Activated CD8-positive, alpha-beta memory T cell treated with anti-CD3 and anti-CD28 coated beads, Interleukin-2, amount 10 ng/mL, durations not matched to agents 7 days and 5 days (primary cell): ENCODE measurements around the gene CDH26. TPM values are rescaled to one million over a fixed set of nuclear protein-coding genes. Genes with fewer than 3 reads are reported as not detected.

Experiments
- ATAC-seq: fragments of 150-1000 bp; cut with Tn5 transposase; one replicate; pipeline ENCODE4 v1.10.0; 2021; ENCODE audit warnings: moderate library complexity
- CTCF ChIA-PET: fragments of 350-600 bp; sonication (Branson Sonifier 250); formaldehyde crosslinking; loops from one replicate; lab custom pipeline; 2021; ENCODE audit warnings: antibody characterized with exemption; lab: Charles Lee
- DNase-seq: peaks from one replicate; pipeline ENCODE4 v3.0.0-alpha.2; 2020
- H3K27ac Mint-ChIP-seq: one replicate; pipeline ENCODE4 v1.8.0; 2021; ENCODE audit warnings: mild to moderate bottlenecking, mixed read lengths
- H3K27me3 Mint-ChIP-seq: one replicate; pipeline ENCODE4 v1.8.0; 2021; ENCODE audit warnings: mixed read lengths
- H3K36me3 Mint-ChIP-seq: one replicate; pipeline ENCODE4 v1.8.0; 2021; ENCODE audit warnings: mild to moderate bottlenecking, mixed read lengths
- H3K4me1 Mint-ChIP-seq: one replicate; pipeline ENCODE4 v1.8.0; 2021; ENCODE audit warnings: mixed read lengths
- H3K4me3 Mint-ChIP-seq: one replicate; pipeline ENCODE4 v1.8.0; 2021; ENCODE audit warnings: mild to moderate bottlenecking, moderate library complexity, mixed read lengths
- H3K9me3 Mint-ChIP-seq: one replicate; pipeline ENCODE4 v1.8.0; 2022; ENCODE audit warnings: low read depth, mixed read lengths
- total RNA-seq, 2 experiments: library from RNA; stranded (reverse); gene quantifications; one replicate each; pipeline ENCODE4 v1.2.3, GENCODE V29; 2021

The CDH26 gene
- total RNA-seq, 2 experiments from 2014 or later = 0.42 to 1.5 TPM

- Mint-ChIP-seq H3K27ac (no peak overlapping the region), H3K4me3 (no peak overlapping the region), H3K9me3 (no peaks in the 10 kb centered on the region), H3K27me3 (peaks cover 26% of the 10 kb centered on the region), H3K36me3 (no peaks in the 10 kb centered on the region), H3K4me1 (peaks cover 9% of the 10 kb centered on the region)
- ATAC-seq (no peak), DNase-seq (no peak)
- CTCF ChIA-PET = interaction anchor here (1.0 to 1.2 kb wide), 2 partner anchors 94 to 103 kb away, joined by 3 read pairs; no protein-coding TSS in a partner anchor
Observed at GRCh38 chr20:60050193-60050947, 92.1 kb downstream of the CDH26 start.

GRCh38 chr20:60051911-60052310 is 93.7 kb downstream of the CDH26 start:
- DNase-seq = no peak
- Mint-ChIP-seq H3K4me1 (peaks cover 24% of the 10 kb centered on the region), H3K4me3 (no peak overlapping the region), H3K27me3 (peaks cover 20% of the 10 kb centered on the region), H3K9me3 (no peaks in the 10 kb centered on the region), H3K27ac (no peak overlapping the region), H3K36me3 (no peaks in the 10 kb centered on the region)
- CTCF ChIA-PET = interaction anchor here (1.0 kb wide), 1 partner anchor 103 kb away, joined by 3 read pairs; no protein-coding TSS in a partner anchor
- ATAC-seq = no peak

DNA sequence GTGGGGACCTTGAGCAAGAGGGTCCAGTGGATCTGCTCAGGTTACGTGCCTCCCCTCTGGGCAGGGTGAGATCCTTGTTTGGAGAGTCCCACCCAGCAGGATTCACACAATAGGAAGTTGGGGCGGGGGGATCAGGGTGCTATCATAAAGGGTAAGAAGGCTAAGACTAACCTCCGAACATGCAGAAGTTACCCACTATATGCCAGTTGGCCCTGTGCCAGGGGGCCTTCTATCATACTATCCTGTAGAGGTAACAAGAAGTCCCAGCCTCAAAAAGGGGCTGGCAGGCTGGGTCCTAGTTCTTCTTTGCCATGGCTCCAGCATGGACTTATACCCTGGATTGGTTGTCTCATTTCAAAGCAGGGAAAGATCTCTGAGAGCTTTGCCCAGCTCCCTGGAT is 94.1 kb downstream of the CDH26 start:
- CTCF ChIA-PET = interaction anchor here (0.5 to 1.0 kb wide), 2 partner anchors 104 kb away, joined by 3 read pairs; no protein-coding TSS in a partner anchor
- Mint-ChIP-seq H3K4me1 (peaks cover 29% of the 10 kb centered on the region), H3K36me3 (no peaks in the 10 kb centered on the region), H3K9me3 (no peaks in the 10 kb centered on the region), H3K27me3 (peaks cover 20% of the 10 kb centered on the region), H3K4me3 (no peak overlapping the region), H3K27ac (no peak overlapping the region)
- no peak for ATAC-seq
- DNase-seq = no peak

DNA sequence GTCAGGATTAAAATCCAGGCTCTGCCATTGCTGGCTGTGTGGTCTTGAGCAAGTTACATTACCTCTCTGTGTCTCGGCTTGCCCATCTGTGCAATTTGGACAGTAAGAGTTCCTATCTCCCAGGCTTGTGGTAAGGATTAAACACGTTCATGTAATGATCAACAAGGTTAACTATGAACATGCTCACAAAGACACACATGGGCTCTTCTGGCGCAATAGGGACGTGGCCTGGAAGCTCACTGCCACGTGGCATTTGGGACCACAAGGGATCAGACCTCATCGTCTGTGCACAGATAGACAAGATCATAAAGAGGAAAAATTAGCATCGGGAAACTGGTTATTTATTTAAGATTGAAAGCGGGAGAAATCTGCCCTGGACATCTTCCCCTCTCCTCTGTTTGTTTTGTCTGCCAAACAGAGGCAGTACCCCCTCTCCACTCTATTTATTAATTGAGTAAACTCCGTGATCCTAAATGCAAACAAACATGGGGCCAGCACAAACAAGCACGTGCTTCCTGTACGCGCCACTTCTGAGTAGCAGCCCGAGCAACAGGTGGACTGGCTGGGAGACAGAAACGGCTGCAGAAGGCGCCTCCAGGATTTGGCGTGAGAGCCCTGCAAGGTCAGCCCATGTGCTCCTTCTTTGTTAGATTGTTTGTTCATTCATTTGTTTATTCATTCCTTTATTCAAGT is 95.0 kb downstream of the CDH26 start:
- H3K27ac Mint-ChIP-seq = no peak overlapping the region
- CTCF ChIA-PET = no interaction called here
- H3K4me3 Mint-ChIP-seq = no peak overlapping the region
- H3K9me3 Mint-ChIP-seq = no peaks in the 10 kb centered on the region
- ATAC-seq (no peak), DNase-seq (no peak)
- H3K4me1 Mint-ChIP-seq = peaks cover 37% of the 10 kb centered on the region
- no peaks in the 10 kb centered on the region for H3K36me3 Mint-ChIP-seq
- peaks cover 18% of the 10 kb centered on the region for H3K27me3 Mint-ChIP-seq

DNA sequence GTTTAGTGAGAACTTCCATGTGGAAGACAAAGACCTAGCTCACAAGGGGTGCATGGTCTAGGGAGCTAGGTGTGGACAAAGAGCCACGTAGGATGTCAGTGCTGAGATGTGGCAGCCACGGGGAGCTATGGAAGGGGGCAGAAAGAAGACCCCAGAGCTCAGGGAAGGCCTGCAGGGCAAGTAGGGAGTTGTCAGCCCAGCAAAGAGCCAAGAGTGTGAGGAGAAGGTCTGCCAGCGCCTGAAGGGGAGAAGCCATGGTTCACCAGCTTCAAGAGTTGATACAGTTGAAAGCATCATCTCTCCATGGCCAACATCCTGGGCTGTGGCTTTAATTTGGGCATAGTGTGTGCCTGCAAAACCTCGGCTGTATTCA is 95.6 kb downstream of the CDH26 start:
- Mint-ChIP-seq H3K27me3 (peaks cover 18% of the 10 kb centered on the region), H3K9me3 (no peaks in the 10 kb centered on the region), H3K4me1 (peaks cover 38% of the 10 kb centered on the region), H3K36me3 (no peaks in the 10 kb centered on the region), H3K27ac (no peak overlapping the region), H3K4me3 (no peak overlapping the region)
- DNase-seq = no peak
- ATAC-seq = no peak
- CTCF ChIA-PET = no interaction called here

GRCh38 chr20:60054716-60055634 is 96.8 kb downstream of the CDH26 start:
- Mint-ChIP-seq H3K27me3 (peaks cover 18% of the 10 kb centered on the region), H3K9me3 (no peaks in the 10 kb centered on the region), H3K27ac (peak overlapping the region; percentile 81), H3K36me3 (no peaks in the 10 kb centered on the region), H3K4me3 (peak overlapping the region; percentile 69), H3K4me1 (peaks cover 38% of the 10 kb centered on the region)
- ATAC-seq (no peak), DNase-seq (no peak)
- CTCF ChIA-PET = interaction anchor here (2.2 kb wide), 1 partner anchor 114 kb away, joined by 8 read pairs; the partner anchor contains the start of genes FAM217B and PPP1R3D

GRCh38 chr20:60055740-60056139 is 97.5 kb downstream of the CDH26 start:
- Mint-ChIP-seq H3K36me3 (no peaks in the 10 kb centered on the region), H3K4me1 (peaks cover 38% of the 10 kb centered on the region), H3K4me3 (peak overlapping the region; percentile 69), H3K27ac (peak overlapping the region; percentile 81), H3K9me3 (no peaks in the 10 kb centered on the region), H3K27me3 (peaks cover 18% of the 10 kb centered on the region)
- CTCF ChIA-PET = interaction anchor here (1.1 to 3.7 kb wide), 6 partner anchors 52 to 208 kb away, joined by 3 to 35 read pairs (median 3); partner anchors contain the start of genes FAM217B and PPP1R3D
- DNase-seq (peak; percentile 80), ATAC-seq (peak; percentile 71)

- Mint-ChIP-seq H3K27ac (peak overlapping the region; percentile 82), H3K36me3 (no peaks in the 10 kb centered on the region), H3K4me3 (peak overlapping the region; percentile 69), H3K27me3 (peaks cover 15% of the 10 kb centered on the region), H3K4me1 (peaks cover 38% of the 10 kb centered on the region), H3K9me3 (no peaks in the 10 kb centered on the region)
- no peak for DNase-seq
- ATAC-seq = peak; percentile 16
- CTCF ChIA-PET = interaction anchor here (0.9 to 3.7 kb wide), 21 partner anchors 9 to 1207 kb away, joined by 3 to 35 read pairs (median 3); partner anchors contain the start of genes FAM217B and PPP1R3D
Observed at GRCh38 chr20:60056407-60057122, 98.3 kb downstream of the CDH26 start.

DNA sequence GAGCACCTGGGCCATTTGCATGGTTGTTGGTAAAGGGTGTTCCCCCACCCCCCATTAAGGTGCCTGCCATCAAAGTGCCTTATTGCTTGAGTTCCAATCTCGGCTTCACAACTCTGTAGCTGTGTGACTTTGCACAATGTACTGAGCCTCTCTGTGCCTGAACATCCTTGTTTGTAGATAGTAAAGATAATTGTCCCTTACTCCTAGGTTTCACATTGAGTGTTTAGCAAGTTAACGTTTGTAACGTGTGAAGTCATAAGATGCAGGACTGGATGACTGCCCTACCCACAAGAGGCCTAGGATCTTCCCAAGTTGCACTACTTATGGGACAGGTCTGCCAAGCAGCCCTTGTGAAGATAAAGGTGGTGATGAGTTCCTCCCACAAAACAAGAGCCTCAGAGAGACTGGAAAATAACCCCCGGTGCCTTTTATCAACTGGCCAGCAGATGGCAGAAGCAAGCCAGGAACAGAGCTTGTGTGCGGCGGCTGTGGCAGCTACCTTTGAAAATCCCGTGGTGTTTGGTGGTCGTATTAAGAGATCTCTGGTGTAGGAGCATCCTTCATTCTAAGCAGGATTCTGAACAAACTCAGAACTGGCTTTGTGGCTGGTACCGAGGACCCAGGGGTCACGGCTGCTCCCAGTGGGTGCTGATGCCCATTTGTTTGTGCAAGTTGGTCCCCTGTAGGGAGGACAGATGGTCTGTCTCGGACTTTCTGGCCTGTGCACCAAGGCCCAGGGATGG is 99.1 kb downstream of the CDH26 start:
- peak overlapping the region; percentile 82 for H3K27ac Mint-ChIP-seq
- H3K4me1 Mint-ChIP-seq = peaks cover 38% of the 10 kb centered on the region
- no peaks in the 10 kb centered on the region for H3K36me3 Mint-ChIP-seq
- peaks cover 9% of the 10 kb centered on the region for H3K27me3 Mint-ChIP-seq
- CTCF ChIA-PET = interaction anchor here (0.7 to 3.7 kb wide), 29 partner anchors 9 to 1206 kb away, joined by 3 to 35 read pairs (median 4); partner anchors contain the start of genes FAM217B and PPP1R3D
- DNase-seq = peak; percentile 77
- peak; percentile 61 for ATAC-seq
- peak overlapping the region; percentile 69 for H3K4me3 Mint-ChIP-seq
- no peaks in the 10 kb centered on the region for H3K9me3 Mint-ChIP-seq

- DNase-seq = peak; percentile 49
- Mint-ChIP-seq H3K4me3 (peak overlapping the region; percentile 44), H3K4me1 (peaks cover 38% of the 10 kb centered on the region), H3K27ac (peak overlapping the region; percentile 82), H3K9me3 (no peaks in the 10 kb centered on the region), H3K27me3 (peaks cover 3% of the 10 kb centered on the region), H3K36me3 (no peaks in the 10 kb centered on the region)
- CTCF ChIA-PET = interaction anchor here (0.7 to 3.7 kb wide), 20 partner anchors 10 to 1205 kb away, joined by 3 to 35 read pairs (median 4); no protein-coding TSS in a partner anchor
- peak; percentile 26 for ATAC-seq
Observed at GRCh38 chr20:60057866-60058807, 99.9 kb downstream of the CDH26 start.

- DNase-seq = no peak
- Mint-ChIP-seq H3K4me1 (peaks cover 41% of the 10 kb centered on the region), H3K27me3 (no peaks in the 10 kb centered on the region), H3K27ac (peak overlapping the region; percentile 82), H3K4me3 (no peak overlapping the region), H3K9me3 (no peaks in the 10 kb centered on the region), H3K36me3 (no peaks in the 10 kb centered on the region)
- CTCF ChIA-PET = interaction anchor here (1.6 to 3.7 kb wide), 3 partner anchors 10 to 205 kb away, joined by 6 to 35 read pairs (median 6); no protein-coding TSS in a partner anchor
- ATAC-seq = no peak
Observed at GRCh38 chr20:60058879-60059278, 100.7 kb downstream of the CDH26 start.
